ENCODE data around the gene FZD2.

The FZD2 gene

DNA sequence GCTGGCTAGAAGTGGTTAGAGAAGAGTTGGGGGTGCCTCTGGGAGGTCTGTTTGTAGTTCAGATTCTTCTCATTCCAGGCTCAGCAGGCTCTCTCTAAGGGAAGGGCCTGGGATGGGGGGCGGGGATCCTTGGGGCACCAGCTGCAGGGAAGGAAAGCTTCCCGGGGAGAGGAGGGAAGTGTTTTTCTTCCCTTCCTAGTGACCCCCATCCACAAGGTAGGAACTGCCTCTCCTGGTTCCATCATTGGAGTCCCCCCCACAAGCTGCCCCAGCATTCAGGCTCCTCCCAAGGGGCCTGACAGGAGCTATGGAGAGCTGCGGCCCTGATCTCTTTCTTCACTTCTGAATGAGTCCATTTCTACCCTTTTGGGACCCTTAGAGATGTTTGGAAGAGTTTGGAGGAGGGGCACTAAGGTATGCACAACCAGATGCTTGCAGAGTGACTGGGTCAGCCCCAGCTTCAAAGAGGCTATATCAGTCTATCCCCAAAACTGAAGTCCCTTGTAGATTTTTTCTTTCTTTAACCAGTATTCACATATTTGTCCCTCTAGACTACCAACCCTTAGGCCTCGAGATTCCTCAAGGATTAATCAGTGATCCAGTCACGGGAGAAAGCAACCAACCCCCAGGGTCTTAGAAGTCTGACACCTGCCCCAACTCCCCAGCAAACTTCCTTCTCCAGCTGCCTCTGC is 13.9 kb upstream of the FZD2 start:
- intact Hi-C loops (cut with DNase I) = no loop called here
- no peak for DNase-seq

DNA sequence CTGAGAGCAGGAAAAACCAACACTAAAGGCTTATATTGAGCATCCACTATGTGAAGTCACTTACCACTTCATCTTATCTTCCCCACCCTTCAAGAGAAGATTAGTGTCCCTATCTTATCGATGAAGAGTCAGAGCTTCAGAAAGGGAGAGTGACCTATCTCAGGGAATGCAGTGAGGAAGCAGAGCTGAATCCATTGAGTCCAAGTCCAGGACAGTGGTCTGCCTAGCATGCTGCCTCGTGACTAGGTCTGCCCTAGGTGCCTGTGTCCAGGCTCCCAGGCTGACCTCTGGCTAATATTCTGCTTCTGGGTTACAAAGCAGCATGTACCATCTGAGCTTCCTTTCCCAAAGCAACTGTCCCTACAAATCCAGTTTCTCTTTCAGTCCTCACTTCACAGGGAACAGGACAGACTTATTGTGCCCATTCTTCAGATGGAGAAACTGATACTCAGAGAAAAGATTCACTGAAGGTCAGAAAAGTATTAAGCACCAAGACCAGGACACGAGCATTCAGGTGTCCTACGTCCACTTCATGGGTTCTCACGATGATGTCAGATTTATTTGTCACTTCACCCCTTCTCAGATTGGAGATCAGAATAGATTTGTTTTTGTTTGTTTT is 13.3 kb upstream of the FZD2 start:
- intact Hi-C loops (cut with DNase I) = no loop called here
- no peak for DNase-seq

DNA sequence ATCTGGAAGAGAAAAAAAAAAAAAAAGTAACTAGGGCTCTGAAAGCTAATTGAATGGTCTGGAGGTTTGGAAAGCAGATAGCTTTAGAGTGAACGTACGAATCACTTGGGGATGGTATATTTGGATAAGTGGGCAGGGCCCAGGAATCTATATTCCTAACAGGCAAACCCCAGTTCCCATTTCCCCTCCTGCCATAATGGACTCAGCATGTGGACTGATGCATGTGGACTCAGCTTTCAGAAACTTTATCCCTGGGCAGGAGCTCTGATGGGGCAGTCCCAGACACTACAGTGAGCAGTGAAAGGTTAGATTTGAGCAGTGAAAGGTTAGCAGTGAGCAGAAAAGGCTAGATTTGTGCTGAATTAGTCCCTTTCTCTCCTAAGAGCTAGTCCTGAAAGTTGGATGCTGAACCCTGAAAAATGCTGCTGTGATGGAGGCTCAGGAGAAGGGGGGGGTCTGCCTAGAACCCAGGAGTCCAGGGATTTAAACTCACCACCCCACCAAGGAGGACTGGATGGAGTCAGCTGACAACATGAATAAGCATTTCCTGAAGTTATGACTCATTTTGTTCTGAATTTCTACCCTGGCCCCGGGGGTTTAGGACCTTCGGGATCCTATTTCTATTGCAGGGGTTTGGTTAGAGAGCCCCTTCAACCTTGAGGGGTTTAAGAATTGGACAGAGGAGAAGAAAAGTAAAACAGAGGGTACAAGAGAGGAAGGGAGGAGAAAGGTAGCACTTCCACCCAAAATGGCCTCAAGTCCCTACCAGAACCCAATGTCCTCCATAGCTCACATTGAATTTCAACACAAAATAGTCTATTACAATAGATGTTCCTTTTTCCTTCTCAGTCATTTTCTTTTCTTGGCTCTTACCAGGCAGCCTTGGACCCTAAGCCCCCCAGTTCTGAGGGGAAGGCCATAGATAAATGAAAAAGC is 10.3 kb upstream of the FZD2 start:
- DNase-seq = no peak
- intact Hi-C loops (cut with DNase I) = no loop called here

DNA sequence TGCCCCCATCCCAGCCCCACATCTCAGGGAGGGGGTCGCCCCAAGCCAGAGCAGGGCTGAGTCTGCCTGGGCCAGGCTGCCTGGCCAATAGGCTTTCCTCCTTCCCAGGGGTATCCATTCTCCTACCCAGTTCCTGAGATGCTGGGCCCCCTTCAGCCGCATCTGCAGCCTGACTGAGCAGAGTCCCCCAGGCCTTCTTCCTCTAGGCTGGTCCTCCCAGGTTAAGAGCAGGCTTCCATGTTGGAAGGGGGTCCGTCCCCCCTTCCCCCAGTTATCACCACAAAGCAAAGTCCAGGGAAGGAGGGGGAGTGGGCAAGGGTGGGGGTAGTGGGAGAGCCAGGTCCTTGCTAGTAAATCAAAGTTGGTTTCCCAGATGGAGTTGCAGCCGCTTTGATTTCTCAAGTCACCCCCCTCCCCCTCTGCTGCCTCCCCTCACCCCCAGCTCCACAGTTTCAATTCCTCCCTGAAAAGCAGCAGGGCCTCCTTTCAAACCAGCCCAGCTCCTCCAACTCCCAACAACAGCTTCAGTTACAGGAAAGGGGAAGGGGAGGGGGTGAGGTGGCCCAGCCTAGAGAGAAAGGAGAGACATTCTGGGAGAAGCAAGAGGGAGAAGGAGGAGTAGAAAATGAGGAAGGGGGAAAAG is 9.5 kb upstream of the FZD2 start:
- intact Hi-C loops (cut with DNase I) = no loop called here
- DNase-seq = peak in 8 of 42 donors; percentile 11 to 57 (median 28)

DNA sequence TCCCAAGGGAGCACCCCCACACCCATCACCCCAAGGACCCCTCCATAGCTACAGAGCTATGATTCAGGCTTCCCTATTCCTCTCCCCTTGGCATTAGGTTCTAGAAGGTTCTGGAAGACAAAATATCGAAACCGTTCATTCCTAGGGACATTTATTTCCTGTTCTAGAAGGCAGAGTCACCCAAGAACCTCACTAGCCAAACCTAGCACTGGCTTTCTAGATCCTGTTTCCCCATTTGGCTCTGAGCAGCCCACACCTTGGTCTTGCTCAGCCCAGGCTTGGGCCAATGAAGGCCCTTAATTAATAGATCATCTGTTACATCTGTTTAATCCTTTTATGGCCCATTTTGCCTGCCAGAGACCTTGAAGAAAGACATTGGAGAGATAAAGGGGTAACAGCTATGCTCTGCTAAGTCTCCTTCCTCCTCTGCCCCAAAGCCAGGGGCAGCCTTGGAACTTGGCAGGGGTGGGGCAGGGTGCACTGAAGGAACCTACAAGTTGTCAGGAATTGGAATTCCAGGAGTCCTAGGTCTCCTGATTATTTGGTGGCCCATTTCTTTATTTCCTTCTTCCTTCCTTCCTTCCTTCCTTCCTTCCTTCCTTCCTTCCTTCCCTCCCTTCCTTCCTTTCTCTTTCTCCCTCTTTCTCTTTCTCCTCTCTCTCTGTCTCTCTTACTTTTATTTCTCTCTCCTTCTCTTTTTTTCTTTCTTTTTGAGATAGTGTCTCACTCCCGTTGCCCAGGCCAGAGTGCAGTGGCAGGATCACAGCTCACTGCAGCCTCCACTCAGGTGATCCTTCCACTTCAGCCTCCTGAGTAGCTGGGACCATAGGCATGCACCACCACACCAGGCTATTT is 8.7 kb upstream of the FZD2 start:
- DNase-seq = no peak
- intact Hi-C loops (cut with DNase I) = no loop called here

DNA sequence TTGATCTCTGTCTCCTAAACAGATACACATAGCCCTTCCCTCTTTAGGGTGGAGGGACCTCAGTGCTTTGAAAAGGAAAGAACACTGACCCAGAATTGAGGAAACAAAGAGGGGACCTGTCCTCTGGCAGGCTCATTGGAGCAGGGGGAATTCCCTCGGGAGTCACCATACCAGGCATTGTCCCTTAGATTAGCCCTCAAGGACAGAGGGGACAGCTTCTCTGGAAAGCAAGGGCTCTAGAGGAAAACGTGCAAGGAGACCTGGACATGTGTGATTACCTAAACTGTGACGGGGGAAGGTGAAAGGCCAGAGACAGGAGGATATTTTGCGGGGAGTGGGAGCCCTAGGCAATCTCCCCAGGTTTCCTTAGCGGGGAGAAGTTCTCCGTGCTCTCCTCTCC is 7.6 kb upstream of the FZD2 start:
- DNase-seq = no peak
- intact Hi-C loops (cut with DNase I) = no loop called here

DNA sequence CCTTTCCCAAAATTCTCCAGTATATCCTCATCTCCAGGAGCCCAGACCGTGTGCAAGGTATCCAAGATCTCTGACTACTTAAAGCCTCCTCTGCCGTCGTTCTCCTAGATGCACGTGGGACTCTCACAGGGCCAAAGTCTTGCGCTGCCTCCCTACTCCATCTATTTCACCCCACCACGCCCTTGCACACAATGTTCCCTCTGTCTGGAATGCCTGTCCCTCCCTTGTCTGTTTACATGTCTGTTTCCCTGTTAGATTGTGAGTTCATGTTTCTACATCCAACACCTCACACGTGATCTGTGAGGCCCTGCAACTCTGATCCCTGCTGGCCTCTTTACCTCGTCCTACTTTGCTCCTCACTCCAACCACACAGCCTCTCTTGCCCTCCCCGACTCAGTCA is 4.9 kb upstream of the FZD2 start:
- intact Hi-C loops (cut with DNase I) = no loop called here
- no peak for DNase-seq

DNA sequence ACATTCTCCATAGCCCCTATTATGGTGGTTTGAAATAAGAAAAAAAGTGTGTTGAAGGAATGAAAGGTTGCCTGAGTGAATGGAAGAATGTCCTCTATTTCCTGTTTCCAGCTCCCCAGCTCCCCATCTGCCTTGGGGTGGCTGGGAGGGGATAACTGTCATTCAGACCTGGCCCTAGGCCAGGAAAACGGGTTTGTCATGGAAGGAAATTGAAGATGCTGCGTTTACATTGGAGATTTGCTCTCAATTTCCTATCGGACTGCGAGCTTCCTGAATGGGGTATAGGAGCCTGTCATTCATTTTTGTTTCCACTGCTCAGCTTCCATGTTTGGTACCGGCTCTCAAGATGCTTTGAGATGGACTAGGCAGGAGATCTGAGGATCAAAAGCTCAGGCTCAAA is 2.2 kb upstream of the FZD2 start:
- intact Hi-C loops (cut with DNase I) = no loop called here

DNA sequence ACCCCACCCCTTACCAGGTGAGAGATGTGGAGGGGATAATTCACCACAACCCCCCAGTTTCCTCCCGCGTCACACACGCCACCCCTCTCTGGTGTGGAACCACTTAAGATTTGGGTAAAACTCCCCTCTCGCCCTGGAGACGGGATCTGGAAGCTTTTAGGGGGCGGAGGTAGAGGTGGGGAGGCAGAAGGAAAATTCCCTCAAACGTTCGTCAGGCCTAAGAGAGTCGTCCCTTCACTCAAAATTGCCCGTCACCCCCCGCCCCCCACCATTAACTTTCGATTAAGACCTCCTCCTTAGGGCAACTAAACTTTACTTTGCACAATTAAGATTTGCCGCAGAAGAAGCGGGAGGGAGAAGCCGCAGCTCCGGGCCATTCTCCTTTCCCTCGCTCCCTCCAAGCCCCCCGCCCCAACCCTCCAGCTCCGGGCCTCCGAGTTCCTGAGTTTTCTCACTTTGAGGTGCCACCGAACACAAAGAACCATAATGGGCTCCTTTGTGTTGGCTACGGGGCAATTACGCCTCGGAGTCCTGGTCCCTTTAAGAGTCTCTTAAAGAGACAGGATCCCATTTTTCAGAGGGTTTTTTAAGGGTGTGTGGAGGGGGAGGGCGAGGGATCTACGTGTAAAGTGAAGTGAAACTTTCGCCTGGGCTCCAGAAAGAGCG is 985 bp upstream of the FZD2 start:
- peak in 17 of 42 donors; percentile 14 to 59 (median 28) for DNase-seq
- intact Hi-C loops (cut with DNase I) = no loop called here

More for the DNA sequence above, 2.2 kb upstream of the FZD2 start:
- no peak for DNase-seq

DNA sequence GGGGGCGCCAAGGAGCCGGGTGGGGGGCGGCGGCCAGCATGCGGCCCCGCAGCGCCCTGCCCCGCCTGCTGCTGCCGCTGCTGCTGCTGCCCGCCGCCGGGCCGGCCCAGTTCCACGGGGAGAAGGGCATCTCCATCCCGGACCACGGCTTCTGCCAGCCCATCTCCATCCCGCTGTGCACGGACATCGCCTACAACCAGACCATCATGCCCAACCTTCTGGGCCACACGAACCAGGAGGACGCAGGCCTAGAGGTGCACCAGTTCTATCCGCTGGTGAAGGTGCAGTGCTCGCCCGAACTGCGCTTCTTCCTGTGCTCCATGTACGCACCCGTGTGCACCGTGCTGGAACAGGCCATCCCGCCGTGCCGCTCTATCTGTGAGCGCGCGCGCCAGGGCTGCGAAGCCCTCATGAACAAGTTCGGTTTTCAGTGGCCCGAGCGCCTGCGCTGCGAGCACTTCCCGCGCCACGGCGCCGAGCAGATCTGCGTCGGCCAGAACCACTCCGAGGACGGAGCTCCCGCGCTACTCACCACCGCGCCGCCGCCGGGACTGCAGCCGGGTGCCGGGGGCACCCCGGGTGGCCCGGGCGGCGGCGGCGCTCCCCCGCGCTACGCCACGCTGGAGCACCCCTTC is 484 bp downstream of the FZD2 start:
- intact Hi-C loops (cut with DNase I) = no loop called here
- DNase-seq = peak in 24 of 42 donors; percentile 12 to 55 (median 32)

DNA sequence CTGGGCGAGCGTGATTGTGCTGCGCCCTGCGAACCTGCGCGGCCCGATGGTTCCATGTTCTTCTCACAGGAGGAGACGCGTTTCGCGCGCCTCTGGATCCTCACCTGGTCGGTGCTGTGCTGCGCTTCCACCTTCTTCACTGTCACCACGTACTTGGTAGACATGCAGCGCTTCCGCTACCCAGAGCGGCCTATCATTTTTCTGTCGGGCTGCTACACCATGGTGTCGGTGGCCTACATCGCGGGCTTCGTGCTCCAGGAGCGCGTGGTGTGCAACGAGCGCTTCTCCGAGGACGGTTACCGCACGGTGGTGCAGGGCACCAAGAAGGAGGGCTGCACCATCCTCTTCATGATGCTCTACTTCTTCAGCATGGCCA is 1.0 kb downstream of the FZD2 start:
- DNase-seq = no peak
- intact Hi-C loops (cut with DNase I) = no loop called here

DNA sequence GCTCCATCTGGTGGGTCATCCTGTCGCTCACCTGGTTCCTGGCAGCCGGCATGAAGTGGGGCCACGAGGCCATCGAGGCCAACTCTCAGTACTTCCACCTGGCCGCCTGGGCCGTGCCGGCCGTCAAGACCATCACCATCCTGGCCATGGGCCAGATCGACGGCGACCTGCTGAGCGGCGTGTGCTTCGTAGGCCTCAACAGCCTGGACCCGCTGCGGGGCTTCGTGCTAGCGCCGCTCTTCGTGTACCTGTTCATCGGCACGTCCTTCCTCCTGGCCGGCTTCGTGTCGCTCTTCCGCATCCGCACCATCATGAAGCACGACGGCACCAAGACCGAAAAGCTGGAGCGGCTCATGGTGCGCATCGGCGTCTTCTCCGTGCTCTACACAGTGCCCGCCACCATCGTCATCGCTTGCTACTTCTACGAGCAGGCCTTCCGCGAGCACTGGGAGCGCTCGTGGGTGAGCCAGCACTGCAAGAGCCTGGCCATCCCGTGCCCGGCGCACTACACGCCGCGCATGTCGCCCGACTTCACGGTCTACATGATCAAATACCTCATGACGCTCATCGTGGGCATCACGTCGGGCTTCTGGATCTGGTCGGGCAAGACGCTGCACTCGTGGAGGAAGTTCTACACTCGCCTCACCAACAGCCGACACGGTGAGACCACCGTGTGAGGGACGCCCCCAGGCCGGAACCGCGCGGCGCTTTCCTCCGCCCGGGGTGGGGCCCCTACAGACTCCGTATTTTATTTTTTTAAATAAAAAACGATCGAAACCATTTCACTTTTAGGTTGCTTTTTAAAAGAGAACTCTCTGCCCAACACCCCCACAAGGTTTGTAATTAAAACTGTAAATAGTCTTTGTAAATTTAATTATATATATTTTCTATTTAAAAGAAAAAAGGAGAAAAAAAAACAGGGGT is 1.7 kb downstream of the FZD2 start:
- no peak for DNase-seq
- intact Hi-C loops (cut with DNase I) = no loop called here

DNA sequence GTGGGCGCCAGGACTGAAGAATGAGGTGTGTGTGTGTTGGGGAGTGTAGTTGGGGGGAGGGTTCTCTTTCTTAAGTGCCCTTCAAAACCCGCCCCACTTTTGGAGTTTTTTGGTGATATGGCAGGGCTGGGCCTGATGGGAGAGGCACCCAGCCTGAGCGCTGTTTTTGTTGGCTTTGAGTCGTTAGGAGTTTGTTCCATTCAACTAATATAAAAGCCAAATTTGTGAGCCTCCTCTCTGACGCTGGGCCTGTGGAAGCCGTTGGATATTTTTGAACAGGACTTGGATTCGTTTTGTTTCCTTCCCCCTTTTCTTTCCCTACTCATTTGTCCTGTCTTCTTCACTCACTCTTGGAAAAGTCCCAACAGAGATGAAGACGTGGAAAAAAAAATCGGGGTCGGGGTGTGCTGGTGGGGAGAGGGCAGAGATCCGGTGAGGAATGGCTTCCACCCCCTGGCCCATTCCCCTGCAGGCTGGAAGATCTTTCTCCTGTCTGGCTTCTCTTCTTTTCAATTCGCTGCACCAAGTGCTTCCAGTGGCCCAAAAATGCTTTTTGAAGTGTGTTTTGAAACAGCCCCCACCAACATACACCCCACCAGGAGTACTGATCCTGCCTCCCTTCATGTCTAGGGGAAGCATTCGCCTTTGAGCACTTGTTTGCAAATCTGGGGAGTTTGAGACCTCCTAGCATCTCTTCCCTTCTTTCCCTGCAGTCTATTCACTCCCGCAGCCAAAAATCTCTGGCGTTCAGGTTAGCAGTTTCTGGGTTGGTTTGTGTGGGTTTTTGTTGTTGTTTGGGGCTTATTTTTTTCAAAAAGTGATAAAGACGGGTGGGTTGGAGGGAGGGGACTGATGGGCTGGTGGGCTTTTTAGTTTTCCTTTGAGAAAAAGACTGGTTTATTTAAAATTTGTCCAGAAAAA is 2.6 kb downstream of the FZD2 start:
- intact Hi-C loops (cut with DNase I) = no loop called here
- DNase-seq = no peak

DNA sequence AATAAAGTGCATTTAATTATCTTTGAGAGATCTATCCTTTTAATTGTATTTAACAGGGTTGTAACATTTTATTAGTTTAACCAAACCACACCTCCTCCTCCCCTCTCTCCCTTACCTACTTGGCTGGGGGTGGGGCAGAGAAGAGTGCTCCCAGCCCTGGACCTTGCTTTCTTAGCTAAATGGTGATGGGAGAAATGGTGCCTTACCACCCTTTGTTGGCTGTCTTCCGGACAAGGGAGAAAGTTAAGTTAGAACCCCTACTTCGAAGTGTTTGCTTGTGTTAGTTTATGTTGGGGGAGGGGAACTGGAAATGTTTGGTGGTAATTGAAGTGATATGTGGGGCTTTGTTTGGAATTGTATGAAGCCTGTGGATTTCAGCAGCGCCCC is 3.9 kb downstream of the FZD2 start:
- intact Hi-C loops (cut with DNase I) = no loop called here
- DNase-seq = no peak

DNA sequence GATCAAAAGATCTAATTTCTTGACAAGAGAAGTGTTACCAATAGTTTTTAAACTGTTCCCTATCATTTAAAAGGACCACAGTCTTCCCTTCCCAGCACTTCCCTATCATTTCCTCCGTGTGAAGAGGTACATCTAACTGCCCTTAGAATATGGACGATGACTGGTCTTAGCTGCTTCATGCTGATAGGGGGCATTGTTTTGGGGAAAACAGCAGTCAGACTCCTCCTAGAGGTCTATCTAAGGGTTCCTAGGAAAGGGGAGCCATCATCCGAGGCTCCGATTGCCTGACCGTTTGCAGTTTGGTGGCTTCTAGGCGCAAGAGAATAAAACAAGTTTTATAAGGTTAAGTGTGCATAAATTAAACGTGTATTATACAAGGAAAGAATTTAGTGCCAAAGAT is 7.1 kb downstream of the FZD2 start:
- intact Hi-C loops (cut with DNase I) = no loop called here
- DNase-seq = no peak

All from head of caudate nucleus (tissue), 42 donors.